Fibroblast of lung (primary cell): ENCODE data around the gene MMP15. TPM values are rescaled to one million over a fixed set of nuclear protein-coding genes. Genes with fewer than 3 reads are reported as not detected.

Source experiments
- DNase-seq, 2 donors: peaks; one replicate each; pipeline versions ENCODE4 v3.0.0 to v3.0.0-alpha.2; 2010; ENCODE audit warnings: low read depth in 2 of 2
- H2AFZ ChIP-seq: 2 replicates; pipeline ENCODE4 v1.5.1; 2012; ENCODE audit warnings: low read length, control low read depth, inconsistent platforms
- H3K27ac ChIP-seq: 2 replicates; pipeline ENCODE4 v1.5.1; 2011; ENCODE audit warnings: low read length, control low read depth; ENCODE audit not compliant: insufficient read depth
- H3K27me3 ChIP-seq: 2 replicates; pipeline ENCODE4 v1.5.1; 2011; ENCODE audit warnings: mild to moderate bottlenecking, low read length; ENCODE audit not compliant: control insufficient read depth, insufficient read depth
- H3K36me3 ChIP-seq: 2 replicates; pipeline ENCODE4 v1.5.1; 2011; ENCODE audit warnings: low read length; ENCODE audit not compliant: control insufficient read depth, insufficient read depth
- H3K4me1 ChIP-seq: 2 replicates; pipeline ENCODE4 v1.5.1; 2011; ENCODE audit warnings: low read length; ENCODE audit not compliant: control insufficient read depth, insufficient read depth; ENCODE audit errors: extremely low read depth
- H3K4me2 ChIP-seq: 2 replicates; pipeline ENCODE4 v1.5.1; 2011; ENCODE audit warnings: low read length, control low read depth; ENCODE audit not compliant: insufficient read depth; ENCODE audit errors: extremely low read depth
- H3K4me3 ChIP-seq, 4 experiments: fragments of 200-600 bp in 1 of 4; sonication (generic) in 1 of 4; replicated peaks in 1 of 4; 2 replicates each; pipeline ENCODE4 v1.5.1; 2011 to 2016; ENCODE audit warnings: low read length in 4 of 4, low read depth in 3 of 4, mild to moderate bottlenecking in 3 of 4, control low read depth in 2 of 4, inconsistent platforms in 1 of 4, mixed read lengths in 1 of 4; ENCODE audit not compliant: insufficient read depth in 1 of 4; ENCODE audit errors: control extremely low read depth in 1 of 4
- H3K79me2 ChIP-seq: 2 replicates; pipeline ENCODE4 v1.5.1; 2012; ENCODE audit warnings: mild to moderate bottlenecking, low read length, inconsistent platforms; ENCODE audit not compliant: control insufficient read depth, insufficient read depth
- H3K9ac ChIP-seq: 2 replicates; pipeline ENCODE4 v1.5.1; 2011; ENCODE audit warnings: mild to moderate bottlenecking, low read length, control low read depth; ENCODE audit not compliant: insufficient read depth
- H3K9me3 ChIP-seq: 2 replicates; pipeline ENCODE4 v1.5.1; 2012; ENCODE audit warnings: low read depth, low read length; ENCODE audit not compliant: control insufficient read depth, insufficient read depth
- H4K20me1 ChIP-seq: 2 replicates; pipeline ENCODE4 v1.5.1; 2011; ENCODE audit warnings: low read length; ENCODE audit not compliant: control insufficient read depth, insufficient read depth; ENCODE audit errors: extremely low read depth
- EZH2 ChIP-seq: IDR thresholded peaks from 2 replicates; pipeline ENCODE4 v1.5.1; 2012; ENCODE audit warnings: low read length, control low read depth, mild to moderate bottlenecking; ENCODE audit errors: missing control alignments
- polyA plus RNA-seq, 2 donors: library from polyadenylated mRNA; depleted of rRNA in 1 of 2; stranded (reverse) in 1 of 2; unstranded in 1 of 2; fragments of >200 nt; gene quantifications; 2 replicates each; pipeline ENCODE4 v1.2.1, GENCODE V29; 2011 to 2012; ENCODE audit warnings: missing spikeins in 1 of 2
- total RNA-seq: library from RNA; depleted of rRNA; stranded (reverse); fragments of >200 nt; gene quantifications from 2 replicates; pipeline ENCODE4 v1.2.1, GENCODE V29; 2014
- TF ChIP-seq, protein P1 (sequence below), 2 donors: IDR thresholded peaks in 1 of 2; conservative IDR thresholded peaks in 1 of 2; 1 replicate in 1 of 2; 2 replicates in 1 of 2; pipeline ENCODE4 v1.5.1; 2011 to 2012; ENCODE audit warnings: low read length in 2 of 2, control low read depth in 1 of 2, inconsistent platforms in 1 of 2, low read depth in 1 of 2, mild to moderate bottlenecking in 1 of 2

MMP15 gene
- total and polyA plus RNA-seq, 2 donors (not counting 1 experiment from before 2014, with no cell fraction given), result 0.74 to 6.4 TPM

DNA sequence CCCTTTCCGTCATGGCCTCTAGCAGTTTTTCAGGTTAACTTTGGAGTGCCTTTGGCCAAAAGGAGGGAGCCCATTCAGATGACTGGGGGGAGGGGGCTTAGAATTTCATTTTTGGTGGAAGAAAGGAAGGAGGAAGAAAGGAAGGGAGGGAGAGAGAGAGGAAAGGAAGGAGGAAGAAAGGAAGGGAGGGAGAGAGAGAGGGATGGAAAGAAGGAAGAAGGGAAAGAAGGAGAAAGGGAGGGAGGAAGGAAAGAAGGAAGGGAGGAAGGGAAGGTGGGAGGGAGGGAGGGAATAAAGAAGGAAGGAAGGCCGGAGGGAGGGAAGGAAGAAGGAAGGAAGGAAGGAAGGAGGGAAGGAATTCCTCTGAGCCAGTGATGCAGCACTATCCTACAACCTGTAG, 25.7 kb downstream of the MMP15 start:
- H3K27me3 ChIP-seq, result no peaks in the 10 kb centered on the region
- no peaks in the 10 kb centered on the region for H3K79me2 ChIP-seq
- no peak for DNase-seq
- no peak overlapping the region for H3K27ac ChIP-seq
- H3K36me3 ChIP-seq, result no peaks in the 10 kb centered on the region
- no peak overlapping the region for H3K4me2 ChIP-seq
- H4K20me1 ChIP-seq, result no peaks in the 10 kb centered on the region
- no peak overlapping the region for H2AFZ ChIP-seq
- H3K9me3 ChIP-seq, result no peaks in the 10 kb centered on the region
- H3K9ac ChIP-seq, result no peak overlapping the region
- H3K4me3 ChIP-seq, result no peak overlapping the region
- H3K4me1 ChIP-seq, result no peaks in the 10 kb centered on the region
- TF ChIP-seq, protein P1, sequence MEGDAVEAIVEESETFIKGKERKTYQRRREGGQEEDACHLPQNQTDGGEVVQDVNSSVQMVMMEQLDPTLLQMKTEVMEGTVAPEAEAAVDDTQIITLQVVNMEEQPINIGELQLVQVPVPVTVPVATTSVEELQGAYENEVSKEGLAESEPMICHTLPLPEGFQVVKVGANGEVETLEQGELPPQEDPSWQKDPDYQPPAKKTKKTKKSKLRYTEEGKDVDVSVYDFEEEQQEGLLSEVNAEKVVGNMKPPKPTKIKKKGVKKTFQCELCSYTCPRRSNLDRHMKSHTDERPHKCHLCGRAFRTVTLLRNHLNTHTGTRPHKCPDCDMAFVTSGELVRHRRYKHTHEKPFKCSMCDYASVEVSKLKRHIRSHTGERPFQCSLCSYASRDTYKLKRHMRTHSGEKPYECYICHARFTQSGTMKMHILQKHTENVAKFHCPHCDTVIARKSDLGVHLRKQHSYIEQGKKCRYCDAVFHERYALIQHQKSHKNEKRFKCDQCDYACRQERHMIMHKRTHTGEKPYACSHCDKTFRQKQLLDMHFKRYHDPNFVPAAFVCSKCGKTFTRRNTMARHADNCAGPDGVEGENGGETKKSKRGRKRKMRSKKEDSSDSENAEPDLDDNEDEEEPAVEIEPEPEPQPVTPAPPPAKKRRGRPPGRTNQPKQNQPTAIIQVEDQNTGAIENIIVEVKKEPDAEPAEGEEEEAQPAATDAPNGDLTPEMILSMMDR (conservative IDR thresholded peaks at IDR 0.05 in 1 of 2, IDR thresholded peaks at IDR 0.05 in 1 of 2; ENCODE audit: low read depth in 1 of 2, low read length in 2 of 2), result no peak
- no peak for TF ChIP-seq EZH2

DNA sequence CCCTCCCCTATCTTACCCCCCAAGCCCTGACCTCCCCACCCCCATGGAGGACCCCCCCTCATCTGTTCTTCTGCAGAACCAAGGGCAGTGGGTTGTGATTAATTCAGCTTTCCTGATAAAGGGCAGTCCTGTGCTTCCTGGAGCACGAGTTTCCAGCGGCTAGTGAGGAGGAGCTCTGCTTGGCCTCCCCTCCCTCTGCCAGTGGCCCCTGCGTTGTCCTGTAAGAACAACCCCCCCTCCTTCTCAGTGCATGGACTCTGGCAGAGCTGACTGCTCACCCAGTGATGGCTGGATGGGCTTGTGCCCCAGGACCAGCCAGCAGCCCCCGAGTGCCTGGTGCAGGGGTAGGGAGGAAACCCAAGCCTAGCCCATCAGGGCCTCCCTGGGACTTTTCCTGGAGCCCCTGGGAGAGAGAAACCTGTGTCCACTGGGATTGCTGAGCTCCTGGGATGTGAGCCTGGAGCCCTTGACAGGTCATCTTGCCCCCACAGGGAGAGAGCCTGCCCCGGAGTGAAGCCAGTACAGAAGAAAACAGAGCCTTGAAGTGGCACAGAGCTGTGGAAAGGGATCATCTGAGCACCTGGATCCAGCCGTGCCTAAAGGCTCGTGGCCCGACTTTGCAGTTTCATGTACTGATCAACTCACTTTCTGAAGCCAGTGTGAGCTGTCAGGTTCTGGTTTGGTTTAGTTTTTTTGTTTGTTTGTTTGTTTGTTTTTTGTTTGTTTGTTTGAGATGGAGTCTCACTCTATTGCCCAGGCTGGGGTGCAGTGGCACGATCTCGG, 26.5 kb downstream of the MMP15 start:
- TF ChIP-seq EZH2, result no peak
- TF ChIP-seq, protein P1 (conservative IDR thresholded peaks at IDR 0.05 in 1 of 2, IDR thresholded peaks at IDR 0.05 in 1 of 2; ENCODE audit: low read depth in 1 of 2, low read length in 2 of 2), result no peak
- DNase-seq, result no peak
- no peak overlapping the region for H3K27ac ChIP-seq

DNA sequence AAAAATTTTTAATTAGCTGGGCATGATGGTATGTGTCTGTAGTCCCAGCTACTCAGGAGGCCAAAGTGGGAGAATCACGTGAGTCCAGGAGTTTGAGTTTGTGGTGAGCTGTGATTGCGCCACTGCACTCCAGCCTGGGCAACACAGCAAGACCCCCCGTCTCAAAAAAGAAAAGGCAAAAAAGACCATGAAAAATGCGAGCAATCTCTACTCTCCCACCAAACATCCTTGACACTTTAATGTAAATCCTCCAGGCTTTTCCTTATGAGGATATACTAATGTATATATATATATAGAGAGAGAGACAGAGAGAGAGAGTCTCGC, 28.1 kb downstream of the MMP15 start:
- Histone ChIP-seq H3K4me3 (no peak overlapping the region), H3K9ac (no peak overlapping the region), H3K27ac (no peak overlapping the region), H4K20me1 (no peaks in the 10 kb centered on the region), H3K79me2 (no peaks in the 10 kb centered on the region), H3K27me3 (peaks cover 8% of the 10 kb centered on the region), H3K9me3 (no peaks in the 10 kb centered on the region), H2AFZ (no peak overlapping the region), H3K4me1 (no peaks in the 10 kb centered on the region), H3K4me2 (no peak overlapping the region), H3K36me3 (no peaks in the 10 kb centered on the region)
- TF ChIP-seq EZH2, result no peak
- TF ChIP-seq, protein P1 (conservative IDR thresholded peaks at IDR 0.05 in 1 of 2, IDR thresholded peaks at IDR 0.05 in 1 of 2; ENCODE audit: low read depth in 1 of 2, low read length in 2 of 2), result no peak
- no peak for DNase-seq

More for the DNA sequence above, 26.5 kb downstream of the MMP15 start:
- no peaks in the 10 kb centered on the region for H3K79me2 ChIP-seq
- no peaks in the 10 kb centered on the region for H3K27me3 ChIP-seq
- H3K4me3 ChIP-seq, result no peak overlapping the region
- H3K4me2 ChIP-seq, result no peak overlapping the region
- no peak overlapping the region for H3K9ac ChIP-seq
- no peaks in the 10 kb centered on the region for H3K9me3 ChIP-seq
- H3K4me1 ChIP-seq, result no peaks in the 10 kb centered on the region
- H3K36me3 ChIP-seq, result no peaks in the 10 kb centered on the region
- H4K20me1 ChIP-seq, result no peaks in the 10 kb centered on the region
- H2AFZ ChIP-seq, result no peak overlapping the region
